GM18909 (cell line): ENCODE measurements around the gene MAP2K4.
"Not testable (repeated sequence)": the region's sequence is repeated elsewhere in the genome, so short reads cannot be mapped to it uniquely, and the experiment has no call there.

Experiments
- ATAC-seq: cut with Tn5 transposase; IDR thresholded peaks from one replicate; pipeline ENCODE4 v1.9.1; 2021; ENCODE audit warnings: mild to moderate bottlenecking; ENCODE audit not compliant: unreplicated experiment, poor library complexity

The MAP2K4 gene

DNA sequence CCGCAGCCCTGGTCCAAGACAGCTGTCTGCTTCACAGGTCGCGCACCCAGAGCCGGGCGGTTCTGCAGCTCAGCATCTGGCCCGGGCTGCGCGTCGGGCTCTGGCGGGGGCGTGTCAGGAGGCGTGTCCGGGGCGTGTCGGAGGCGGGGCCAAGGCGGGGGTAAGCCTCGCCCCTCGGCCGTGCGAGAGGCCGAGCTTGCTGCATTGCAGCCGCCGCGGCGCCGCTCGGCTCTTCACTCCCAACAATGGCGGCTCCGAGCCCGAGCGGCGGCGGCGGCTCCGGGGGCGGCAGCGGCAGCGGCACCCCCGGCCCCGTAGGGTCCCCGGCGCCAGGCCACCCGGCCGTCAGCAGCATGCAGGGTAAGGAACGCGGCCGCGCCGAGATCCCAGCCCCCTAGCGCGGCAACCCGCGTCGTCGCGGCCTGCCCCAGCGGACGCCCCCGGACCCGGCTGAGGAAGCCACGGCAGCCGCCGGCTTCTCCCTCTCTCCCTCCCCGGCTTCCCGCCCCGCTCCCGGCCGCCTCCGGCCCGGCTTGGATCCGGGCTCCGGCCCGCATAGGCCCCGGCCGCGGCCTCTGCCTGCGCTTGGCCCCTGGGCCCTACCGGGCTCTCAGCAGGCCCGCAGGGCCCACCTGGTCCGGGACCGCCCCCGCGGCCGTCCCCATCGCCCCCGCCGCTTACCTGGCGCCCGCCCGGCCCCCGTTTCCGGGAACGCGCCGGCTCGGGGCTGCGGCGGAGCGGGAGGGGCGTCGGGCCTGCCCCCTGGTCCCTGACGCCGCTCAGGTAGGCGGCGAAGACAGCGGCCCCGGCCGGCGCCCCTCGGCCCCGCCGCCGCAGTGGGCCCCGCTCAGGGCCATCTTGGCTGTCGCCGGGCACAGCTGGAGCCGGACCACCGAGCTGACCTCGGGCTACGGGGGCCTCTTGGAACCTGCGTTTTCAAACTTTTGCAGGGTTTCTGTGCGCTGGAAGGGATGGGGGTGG, at the start of gene MAP2K4:
TSS of gene MAP2K4 (plus strand) at position 236 of the 981 bp plus-strand sequence. CDS start at position 246, 10 bp downstream.
- ATAC-seq, result peak; percentile 94

DNA sequence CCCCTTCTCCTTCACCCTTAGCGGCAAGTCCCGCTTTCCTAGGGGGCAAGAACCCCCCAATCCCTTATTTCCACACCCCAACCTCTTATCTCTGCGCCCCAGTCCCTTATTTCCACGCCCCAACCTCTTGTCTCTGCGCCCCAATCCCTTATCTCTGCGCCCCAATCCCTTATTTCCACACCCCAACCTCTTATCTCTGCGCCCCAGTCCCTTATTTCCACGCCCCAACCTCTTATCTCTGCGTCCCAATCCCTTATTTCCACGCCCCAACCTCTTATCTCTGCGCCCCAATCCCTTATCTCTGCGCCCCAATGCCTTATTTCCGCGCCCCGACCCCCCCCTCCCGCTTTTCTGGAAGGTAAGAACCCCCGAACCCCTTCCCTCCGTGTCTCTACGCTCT, 47.9 kb upstream of the MAP2K4 start:
- not testable (repeated sequence) for ATAC-seq

DNA sequence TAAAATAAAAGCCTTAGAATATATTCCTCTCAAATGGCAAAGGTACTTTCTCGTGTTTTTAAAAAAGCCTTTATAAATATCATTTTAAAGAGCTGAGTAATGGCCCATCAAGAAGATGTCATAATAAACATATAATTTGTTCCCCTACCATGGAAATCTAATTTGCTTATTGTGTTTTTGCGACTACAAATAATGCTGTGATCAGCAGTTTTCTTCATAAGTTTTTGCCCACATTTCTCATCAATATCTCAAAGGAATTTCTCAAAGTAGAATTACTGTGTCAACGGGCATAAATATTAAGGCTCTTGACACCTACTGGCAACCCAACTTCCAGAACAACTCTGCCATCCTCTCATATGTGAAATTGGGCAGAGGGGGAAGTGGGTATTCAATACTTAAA, 40.9 kb upstream of the MAP2K4 start:
- no peak for ATAC-seq

DNA sequence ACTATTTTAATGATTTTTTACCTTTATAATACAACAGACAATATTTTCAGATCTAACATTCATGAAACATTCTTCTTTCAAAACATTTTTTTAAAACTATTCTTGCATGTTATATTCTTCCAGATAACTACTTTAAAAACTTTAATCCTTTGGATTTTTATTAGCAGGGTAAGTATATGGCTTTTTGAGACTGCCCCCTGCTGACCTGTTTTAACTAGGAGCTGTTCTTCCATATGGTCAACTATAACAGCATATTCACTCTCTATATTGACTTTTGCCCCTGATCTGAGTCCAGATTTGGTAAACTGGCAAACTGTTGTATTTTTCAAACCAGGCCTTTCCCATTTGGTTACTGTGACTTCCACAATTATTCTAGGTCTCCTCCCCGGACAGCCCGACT, 39.9 kb upstream of the MAP2K4 start:
- ATAC-seq, result no peak

DNA sequence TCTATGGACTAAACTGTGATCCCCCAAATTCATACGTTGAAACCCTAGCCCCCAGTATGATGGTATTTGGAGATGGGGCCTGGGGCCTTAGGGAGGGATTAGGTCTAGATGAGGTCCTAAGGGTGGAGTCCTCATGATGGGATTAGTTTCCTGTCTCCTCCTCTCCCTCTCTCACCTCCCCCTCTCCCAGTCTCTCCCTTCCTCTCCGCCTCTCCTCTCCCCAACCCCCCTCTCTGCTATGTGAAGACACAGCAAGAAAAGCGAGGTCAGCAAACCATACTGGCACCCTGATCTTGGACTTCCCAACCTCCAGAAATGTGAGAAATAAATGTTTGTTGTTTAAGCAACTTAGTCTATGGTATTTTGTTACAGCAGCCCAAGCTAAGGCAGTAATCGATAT, 38.8 kb upstream of the MAP2K4 start:
- no peak for ATAC-seq

DNA sequence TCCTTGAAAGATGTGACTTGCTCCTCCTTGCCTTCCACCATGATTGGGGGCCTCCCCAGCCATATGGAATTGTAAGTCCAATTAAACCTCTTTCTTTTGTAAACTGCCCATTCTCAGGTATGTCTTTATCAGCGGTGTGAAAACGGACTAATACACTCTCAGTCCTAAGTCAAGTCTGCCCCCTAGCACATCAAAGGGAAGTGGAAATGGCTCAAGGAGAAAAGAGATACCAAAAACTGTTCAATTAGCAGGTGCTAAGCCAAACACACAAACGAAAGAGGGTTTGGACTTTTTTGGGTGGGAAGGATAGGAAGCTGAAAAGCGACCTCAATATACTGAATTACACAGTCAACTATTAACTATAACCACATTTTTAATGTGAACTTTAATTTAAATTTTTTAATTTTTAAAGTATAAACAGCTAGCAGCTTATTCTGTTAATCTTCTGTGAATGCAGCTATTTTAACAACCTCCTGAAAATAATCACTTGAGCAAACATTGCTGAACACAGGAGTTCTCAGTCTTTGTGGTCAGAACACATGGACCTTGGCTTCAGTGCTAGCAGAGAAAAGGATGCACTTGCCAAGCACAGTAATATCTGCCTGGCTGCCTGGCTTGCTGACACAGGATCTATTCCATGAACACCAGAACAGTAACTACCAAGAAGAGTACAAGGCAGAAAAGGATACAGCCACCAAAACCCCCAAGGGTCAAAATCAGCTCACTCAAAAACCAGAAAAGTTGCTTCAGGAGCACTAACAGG, 34.3 kb upstream of the MAP2K4 start:
- ATAC-seq, result no peak

DNA sequence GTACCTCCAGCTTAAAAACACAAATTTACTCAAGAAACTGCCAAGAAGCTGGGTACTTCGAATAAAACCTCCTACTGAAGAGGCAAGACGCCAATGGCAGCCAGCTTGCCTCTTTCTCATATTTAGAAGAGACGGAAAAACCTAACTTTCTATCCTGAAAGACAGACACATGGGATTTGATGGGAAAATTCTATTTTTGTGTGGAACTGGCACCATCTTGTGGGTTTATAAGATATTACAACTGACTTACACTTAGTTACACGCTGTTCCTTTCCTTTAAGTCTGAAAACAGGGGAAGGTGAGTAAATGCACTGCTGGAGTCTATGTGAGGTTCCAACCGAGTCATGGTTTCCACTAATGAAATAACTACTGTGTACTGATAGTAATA, 33.7 kb upstream of the MAP2K4 start:
- no peak for ATAC-seq

DNA sequence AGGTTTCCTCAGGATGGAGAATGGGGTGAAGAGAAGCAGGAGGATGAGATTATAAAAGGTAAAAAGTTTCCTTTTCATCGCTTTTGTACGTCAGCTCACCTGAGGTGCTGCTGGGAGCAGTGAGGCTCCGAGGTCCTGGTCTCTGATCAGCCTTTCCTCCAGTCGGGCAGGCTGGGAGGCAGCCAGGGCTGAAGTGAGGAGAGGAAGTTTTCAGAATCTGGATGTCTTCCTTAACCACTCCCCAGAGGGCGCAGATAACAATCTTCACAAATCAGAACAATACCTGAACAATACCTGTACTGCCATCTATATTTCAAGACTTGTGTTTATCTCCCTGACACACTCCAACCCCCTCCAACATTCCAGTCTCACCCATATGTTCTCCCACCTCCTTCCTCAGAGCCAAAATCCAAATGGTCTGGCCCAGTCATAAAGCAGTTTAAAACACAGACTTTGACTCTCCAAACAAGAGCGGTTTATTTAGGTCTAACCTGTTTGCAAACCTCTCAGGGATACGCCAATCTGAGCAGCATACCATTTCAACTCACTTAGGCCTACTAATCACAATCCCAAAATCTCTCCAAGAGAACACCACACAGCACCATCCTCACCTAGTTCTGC, 30.2 kb upstream of the MAP2K4 start:
- no peak for ATAC-seq

DNA sequence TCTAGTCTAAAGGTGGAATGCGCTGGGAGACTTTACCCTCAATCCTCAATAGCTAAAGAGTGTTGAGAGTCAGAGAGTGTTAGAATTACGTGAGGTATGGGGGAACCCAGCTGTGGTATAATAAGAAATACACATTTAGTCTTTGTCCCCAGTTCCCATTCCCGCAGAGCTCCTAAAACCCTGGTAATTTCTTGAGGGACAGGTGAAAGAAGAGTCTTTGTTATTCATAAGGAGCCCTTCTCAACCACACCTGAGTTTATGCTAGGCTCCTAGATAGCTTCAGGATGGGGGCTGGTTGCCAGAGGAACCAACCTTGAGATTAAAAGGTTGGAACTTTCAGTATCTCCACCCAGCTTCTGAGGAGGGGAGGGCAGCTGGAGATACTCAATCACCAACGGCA, 29.2 kb upstream of the MAP2K4 start:
- ATAC-seq, result no peak

DNA sequence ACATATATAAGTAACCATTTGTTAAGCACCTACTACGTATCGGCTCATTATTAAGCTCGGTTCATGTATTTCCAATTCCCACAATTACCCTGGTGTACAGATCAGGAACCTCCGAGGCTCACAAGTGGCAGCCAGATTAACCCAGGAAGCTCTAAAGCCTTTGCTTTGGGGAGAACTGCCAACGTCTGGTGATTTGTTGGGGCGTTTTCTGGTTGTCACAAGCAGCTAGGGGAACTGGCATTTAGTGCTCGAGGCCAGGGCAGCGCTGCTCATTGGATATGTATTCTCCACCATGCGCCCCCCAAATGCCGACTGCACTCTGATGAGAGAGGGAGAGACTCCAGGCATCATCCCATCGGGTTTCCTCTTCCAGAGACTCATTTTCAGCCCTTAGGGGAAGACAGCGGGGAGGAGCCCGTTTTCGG, 23.9 kb upstream of the MAP2K4 start:
- ATAC-seq, result peak; percentile 47

DNA sequence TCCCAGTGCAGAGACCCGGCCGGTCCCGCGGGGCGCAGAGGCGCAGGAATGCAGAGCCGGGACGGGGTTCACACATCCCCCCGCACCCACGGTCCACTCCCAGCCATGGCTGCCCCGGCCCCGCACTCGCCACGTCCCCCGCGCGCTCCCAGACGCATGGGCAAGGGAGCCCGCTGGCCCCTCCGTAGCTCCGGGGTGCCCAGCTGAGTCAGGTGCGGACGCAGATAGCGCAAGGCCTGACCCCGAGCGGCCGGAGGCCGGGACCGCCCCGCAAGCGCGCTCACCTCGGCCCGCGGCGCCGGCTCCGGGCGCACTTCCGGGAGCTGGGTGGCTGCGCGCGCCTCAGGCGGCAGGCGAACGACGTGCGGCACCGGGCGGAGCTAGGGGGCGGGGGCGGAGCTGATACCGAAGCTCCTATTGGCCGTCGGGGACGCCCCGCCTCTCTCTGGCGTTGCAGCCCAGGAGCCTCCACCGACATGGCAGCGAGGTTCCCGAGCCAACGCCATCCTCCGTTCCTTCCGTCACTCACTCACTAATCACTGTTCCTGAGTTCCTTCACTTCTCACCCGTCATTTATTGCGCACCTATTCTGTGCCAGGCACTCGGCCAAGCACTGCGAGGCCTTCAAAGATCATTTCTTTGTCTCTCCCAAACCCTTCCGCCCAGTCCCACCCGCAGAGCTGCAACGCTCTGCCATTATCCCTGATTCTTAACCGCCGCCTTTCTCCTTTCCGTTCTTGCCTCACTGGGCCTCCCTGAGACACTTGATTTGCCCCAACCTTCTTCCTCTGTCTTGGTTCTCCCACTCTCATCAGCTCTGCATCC, 23.3 kb upstream of the MAP2K4 start, which contains the start of gene ZNF18:
TSS of gene ZNF18 (minus strand) at position 329 of the 825 bp plus-strand sequence. CDS start 4,646 bp downstream, outside the sequence.
- ATAC-seq, result peak; percentile 98

DNA sequence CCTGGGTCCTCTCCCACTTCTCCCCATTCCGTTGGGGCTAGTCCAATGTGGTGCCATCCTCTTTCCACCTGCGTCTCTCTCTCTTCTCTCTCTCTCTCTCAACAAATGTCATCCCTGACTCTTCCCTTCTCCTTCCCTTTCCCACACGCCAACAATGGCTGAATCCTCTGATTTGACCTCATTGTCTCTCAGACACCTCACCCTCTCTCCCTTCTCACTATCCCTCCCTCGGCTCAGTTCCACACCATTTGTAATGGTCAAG, 22.8 kb upstream of the MAP2K4 start:
- no peak for ATAC-seq

DNA sequence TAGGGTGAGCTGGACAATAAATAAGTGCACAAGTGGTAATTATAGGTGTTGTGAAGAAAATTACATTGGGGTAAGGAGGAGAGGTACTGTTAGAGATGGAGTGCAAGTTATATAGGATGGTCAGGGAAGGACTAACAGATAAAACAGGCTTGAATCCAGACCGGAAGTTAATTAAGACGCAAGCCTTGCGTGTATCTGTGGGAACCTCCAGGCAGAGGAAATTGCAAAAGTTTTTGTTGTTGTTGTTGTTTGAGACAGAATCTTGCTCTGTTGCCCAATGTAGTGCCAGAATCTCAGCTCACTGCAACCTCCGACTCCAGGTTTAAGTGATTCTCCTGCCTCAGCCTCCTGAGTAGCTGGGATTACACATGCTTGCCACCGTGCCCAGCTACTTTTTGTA, 21.0 kb upstream of the MAP2K4 start:
- no peak for ATAC-seq

DNA sequence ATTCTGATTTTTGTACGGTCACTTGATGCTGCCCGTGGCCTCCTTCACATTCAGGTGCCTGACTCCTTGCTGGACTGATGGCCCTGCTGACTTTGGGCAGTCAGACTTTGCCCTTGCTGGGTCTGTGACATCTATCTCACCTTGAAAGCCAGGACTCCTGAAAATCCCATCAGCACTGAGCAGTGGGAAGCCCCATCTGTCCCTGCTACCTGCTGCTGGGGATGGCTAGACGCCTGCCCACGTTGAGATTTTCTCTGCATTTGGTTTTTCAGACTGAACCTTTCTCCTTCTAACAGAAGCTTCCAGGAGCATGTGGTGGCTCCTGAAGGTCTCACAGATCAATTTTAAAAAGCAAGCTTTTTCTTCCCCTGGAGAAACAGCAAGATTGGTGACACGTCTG, 13.2 kb upstream of the MAP2K4 start:
- no peak for ATAC-seq

DNA sequence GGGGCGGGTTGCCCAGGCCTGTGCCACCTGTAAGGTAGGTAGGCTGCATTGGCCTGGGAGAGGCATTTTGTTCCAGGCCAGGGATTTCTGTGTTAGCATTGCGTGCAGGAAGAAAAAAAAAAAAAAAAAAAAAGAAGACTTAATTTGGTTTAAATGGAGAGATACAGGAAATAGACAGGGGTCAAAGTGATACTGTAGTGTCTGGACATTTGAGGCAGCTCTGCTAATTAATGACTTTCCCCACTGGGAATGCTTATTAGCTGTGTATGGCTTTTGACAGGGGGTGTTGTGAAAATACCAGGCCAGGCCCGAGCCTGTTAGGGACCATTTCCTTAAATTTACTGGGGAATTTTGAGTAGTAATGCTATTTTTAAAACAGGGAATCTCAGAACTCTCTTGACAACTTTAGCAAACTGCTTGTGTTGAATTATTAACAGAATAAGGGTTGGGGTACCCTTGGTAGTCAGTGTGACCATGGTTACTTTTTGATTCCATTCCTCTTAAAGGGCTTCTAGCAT, 1.0 kb downstream of the MAP2K4 start:
- no peak for ATAC-seq

DNA sequence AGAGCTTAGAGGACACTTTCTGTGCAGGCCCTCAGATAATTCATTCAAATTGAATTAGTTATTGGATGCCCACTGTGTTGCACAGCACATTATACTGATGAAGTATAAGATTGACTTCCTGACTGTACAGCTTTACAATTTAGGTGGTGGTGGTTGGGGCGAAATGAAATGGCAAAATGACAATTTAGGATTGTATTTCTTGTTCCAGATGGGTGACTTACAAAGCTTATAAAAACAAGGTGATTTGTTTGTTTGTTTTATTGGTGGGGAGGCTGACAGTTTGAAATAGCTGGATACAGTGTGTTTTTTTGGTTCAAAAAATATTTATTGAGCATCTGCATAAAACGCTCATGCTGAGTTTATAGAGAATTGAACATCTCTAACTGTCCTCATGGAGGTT, 1.6 kb downstream of the MAP2K4 start:
- no peak for ATAC-seq

DNA sequence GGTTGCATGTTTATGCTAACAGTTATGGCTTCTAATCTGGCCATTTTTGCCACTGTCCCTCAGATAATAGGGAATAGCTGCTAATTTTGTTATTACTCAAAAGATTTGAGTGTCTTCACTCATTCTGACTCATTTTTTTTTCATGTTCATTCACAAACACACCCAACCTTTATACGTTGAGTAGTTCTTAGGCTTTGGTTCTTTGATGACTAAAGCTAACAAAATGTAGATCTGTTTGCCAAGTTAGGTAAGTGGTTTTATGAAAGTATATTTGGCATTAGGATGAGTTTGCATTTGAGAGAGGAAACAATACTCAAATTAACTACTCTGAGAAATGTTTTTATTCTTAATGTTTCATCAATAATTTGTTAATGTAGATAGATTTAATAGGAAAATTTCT, 3.6 kb downstream of the MAP2K4 start:
- ATAC-seq, result no peak

DNA sequence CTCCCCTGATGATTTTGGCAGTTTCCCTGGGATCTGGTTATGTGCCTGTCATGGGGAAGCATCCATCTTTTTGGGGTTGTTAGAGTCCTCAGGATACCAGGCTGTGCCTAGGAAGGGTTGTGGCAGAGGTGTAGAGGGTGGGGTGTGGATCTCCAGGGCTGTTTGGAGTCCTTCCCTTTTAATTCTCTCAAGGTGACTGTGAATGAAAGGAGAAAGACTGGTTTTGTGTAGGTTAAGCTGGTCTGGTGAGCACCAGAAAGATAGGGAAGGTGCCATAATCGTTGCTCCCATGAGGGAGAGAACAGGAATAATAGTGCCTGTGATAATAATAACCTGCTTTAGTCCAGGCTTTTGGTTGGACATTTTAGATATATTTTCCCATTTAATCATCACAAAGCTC, 7.0 kb downstream of the MAP2K4 start:
- no peak for ATAC-seq

DNA sequence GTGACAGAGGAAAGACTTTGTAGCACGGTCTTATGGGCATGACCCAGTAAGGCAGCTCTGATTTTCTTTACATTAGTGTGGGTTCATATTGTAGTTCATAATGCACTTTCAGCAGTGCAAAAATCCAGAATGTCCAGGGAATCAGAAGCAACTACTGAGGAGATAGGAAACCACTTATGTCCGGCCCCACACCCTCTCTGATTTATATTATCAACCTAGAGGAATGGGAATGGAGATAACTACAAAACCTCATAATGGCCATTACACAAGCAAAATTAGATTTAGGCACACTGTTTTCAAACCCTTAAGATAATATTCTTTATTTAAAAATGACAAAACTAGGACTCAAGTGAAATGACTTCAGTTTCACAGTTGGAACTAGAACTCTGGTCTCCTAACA, 7.9 kb downstream of the MAP2K4 start:
- ATAC-seq, result no peak

DNA sequence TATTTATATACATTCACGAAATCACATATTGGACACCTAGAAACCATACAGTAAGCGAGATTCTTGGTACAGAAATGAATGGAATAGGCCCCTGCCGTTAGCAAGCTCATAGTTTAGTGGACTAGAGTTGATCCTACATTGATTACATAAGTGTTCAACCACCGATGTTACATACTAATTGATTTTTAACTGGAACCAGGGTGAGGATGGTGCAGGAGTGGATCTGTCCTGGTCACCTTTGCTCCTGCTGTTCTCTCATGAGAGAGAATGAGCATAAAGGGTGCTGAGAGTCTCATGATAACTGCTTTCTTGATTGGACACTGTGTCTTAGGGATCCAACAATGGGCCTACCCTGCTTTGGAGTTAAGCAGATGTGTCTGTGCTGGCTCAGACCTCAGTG, 13.9 kb downstream of the MAP2K4 start:
- ATAC-seq, result no peak
